ENCODE results near the gene TSBP1. TPM values are rescaled to one million over a fixed set of nuclear protein-coding genes. Genes with fewer than 3 reads are reported as not detected.
"Not testable (repeated sequence)": the region's sequence is repeated elsewhere in the genome, so short reads cannot be mapped to it uniquely, and the experiment has no call there.

The TSBP1 gene
- polyA plus RNA-seq, 1 experiment = not detected

DNA sequence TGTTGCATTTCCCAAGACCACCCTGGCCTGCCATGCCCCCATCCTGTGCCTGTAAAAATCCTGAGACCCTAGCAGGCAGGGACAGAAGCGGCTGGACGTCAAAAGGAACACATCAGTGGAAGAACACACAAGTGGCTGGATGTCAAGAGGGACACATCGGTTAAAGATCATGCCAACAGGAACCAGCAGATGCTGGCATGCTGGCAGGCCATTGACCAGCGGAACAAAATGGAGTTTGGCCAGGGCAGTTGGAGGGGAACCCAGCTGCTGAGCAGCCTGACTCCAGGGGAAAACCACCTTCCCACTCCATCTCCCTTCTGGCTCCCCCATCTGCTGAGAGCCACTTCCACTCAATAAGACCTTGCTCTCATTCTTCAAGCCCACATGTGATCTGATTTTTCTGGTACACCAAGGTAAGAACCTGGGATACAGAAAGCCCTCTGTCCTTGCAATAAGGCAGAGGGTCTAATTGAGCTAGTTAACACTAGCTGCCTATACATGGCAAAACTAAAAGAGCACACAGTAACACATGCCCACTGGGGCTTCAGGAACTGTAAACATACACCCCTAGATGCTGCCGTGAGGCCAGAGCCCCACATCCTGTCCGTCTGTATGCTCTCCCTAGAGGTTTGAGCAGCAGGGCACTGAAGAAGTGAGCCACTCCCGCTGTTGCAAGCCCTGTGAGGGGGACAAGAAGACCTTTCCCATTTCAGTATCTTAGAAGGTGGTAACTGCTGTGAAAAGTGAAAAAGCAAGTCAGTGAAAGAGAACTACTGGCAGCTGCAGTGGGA, 4.2 kb upstream of the TSBP1 start:
- Histone ChIP-seq H3K4me3 (ENCODE audit: low read depth, low read length) (no peak overlapping the region), H3K9me3 (ENCODE audit: control insufficient read depth, insufficient read depth, low read length) (no peaks in the 10 kb centered on the region), H3K27me3 (ENCODE audit: control insufficient read depth, insufficient read depth, low read length) (no peaks in the 10 kb centered on the region), H3K27ac (ENCODE audit: low read depth, low read length) (no peak overlapping the region)
- CTCF ChIA-PET = no interaction called here
- TF ChIP-seq, protein P1, sequence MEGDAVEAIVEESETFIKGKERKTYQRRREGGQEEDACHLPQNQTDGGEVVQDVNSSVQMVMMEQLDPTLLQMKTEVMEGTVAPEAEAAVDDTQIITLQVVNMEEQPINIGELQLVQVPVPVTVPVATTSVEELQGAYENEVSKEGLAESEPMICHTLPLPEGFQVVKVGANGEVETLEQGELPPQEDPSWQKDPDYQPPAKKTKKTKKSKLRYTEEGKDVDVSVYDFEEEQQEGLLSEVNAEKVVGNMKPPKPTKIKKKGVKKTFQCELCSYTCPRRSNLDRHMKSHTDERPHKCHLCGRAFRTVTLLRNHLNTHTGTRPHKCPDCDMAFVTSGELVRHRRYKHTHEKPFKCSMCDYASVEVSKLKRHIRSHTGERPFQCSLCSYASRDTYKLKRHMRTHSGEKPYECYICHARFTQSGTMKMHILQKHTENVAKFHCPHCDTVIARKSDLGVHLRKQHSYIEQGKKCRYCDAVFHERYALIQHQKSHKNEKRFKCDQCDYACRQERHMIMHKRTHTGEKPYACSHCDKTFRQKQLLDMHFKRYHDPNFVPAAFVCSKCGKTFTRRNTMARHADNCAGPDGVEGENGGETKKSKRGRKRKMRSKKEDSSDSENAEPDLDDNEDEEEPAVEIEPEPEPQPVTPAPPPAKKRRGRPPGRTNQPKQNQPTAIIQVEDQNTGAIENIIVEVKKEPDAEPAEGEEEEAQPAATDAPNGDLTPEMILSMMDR (IDR thresholded peaks at IDR 0.05; ENCODE audit: low read depth, low read length) = no peak
- no peak for DNase-seq (ENCODE audit: low read depth, low spot score)
- POLR2A ChIA-PET = interaction anchor here (0.6 kb wide), 1 partner anchor 1056 kb away, joined by 4 read pairs; no protein-coding TSS in a partner anchor

DNA sequence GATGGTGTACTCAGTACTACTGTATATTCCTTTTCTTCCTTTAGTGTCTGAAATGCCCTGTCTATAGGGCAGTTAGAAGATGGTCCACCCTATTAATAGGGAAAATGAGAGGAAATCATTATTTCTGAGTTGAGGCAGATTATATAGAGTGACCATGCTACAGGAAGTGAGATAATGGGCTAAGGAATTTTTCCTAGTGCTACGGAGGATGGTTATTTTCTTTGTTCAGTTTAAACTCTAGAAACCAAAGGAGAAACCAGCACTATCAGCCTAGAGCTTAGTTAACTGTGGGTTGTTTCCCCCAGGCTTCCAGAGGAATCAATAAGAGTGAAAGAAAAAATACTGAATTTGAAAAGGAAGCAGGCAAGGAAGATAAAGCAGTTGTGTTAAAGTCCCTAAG, 474 bp downstream of the TSBP1 start:
- H3K27ac ChIP-seq (ENCODE audit: low read depth, low read length) = no peak overlapping the region
- ChIA-PET POLR2A (no interaction called here), CTCF (no interaction called here)
- H3K4me3 ChIP-seq (ENCODE audit: low read depth, low read length) = no peak overlapping the region
- no peaks in the 10 kb centered on the region for H3K27me3 ChIP-seq (ENCODE audit: control insufficient read depth, insufficient read depth, low read length)
- TF ChIP-seq, protein P1 (IDR thresholded peaks at IDR 0.05; ENCODE audit: low read depth, low read length) = no peak
- no peak for DNase-seq (ENCODE audit: low read depth, low spot score)
- no peaks in the 10 kb centered on the region for H3K9me3 ChIP-seq (ENCODE audit: control insufficient read depth, insufficient read depth, low read length)

DNA sequence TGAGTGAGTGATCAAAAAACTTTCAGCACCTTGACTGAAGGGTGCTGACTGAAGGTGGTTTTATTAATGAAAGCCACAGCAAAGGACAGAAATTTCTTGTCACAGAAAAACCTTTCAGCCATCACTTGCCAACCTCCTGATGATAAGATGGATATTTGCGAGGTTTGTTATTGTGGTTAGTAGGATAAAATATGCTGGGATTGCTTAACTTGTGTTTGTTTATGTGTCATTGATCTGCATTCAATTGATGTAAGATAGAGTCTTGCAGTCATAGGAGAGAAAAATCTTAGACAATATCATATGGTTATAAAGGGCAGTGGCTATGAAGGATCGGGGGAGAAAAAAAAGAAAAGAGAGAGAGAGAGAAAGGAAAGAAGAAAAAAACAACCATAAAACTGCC, 1.2 kb downstream of the TSBP1 start:
- Histone ChIP-seq H3K9me3 (ENCODE audit: control insufficient read depth, insufficient read depth, low read length) (no peaks in the 10 kb centered on the region), H3K27me3 (ENCODE audit: control insufficient read depth, insufficient read depth, low read length) (peaks cover under 1% of the 10 kb centered on the region), H3K27ac (ENCODE audit: low read depth, low read length) (no peak overlapping the region), H3K4me3 (ENCODE audit: low read depth, low read length) (no peak overlapping the region)
- TF ChIP-seq, protein P1 (IDR thresholded peaks at IDR 0.05; ENCODE audit: low read depth, low read length) = no peak
- CTCF ChIA-PET = no interaction called here
- DNase-seq (ENCODE audit: low read depth, low spot score) = no peak
- POLR2A ChIA-PET = no interaction called here

DNA sequence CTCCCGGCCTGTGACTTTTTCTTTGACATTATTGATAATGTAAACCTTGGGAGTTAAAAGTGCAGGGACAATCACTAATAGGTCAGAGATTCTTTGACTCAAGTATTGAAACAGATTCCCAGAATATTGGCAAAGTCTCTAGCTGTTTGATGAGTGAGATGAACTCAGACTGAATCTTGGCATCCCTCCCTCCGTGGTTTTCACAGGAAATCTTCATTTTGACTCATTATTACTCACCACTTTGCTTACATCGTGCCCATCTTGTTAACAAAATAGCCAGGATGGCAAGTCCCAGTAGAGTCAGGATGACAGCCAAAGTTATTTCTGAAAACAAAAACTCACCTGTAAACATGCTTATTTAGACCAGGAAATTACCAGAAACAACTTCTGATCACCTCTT, 2.0 kb downstream of the TSBP1 start:
- no peaks in the 10 kb centered on the region for H3K9me3 ChIP-seq (ENCODE audit: control insufficient read depth, insufficient read depth, low read length)
- ChIA-PET CTCF (interaction anchor here (1.2 kb wide), 1 partner anchor 43 kb away, joined by 4 read pairs; no protein-coding TSS in a partner anchor), POLR2A (no interaction called here)
- H3K27me3 ChIP-seq (ENCODE audit: control insufficient read depth, insufficient read depth, low read length) = peaks cover 3% of the 10 kb centered on the region
- H3K4me3 ChIP-seq (ENCODE audit: low read depth, low read length) = no peak overlapping the region
- H3K27ac ChIP-seq (ENCODE audit: low read depth, low read length) = no peak overlapping the region
- DNase-seq (ENCODE audit: low read depth, low spot score) = peak; percentile 13
- TF ChIP-seq, protein P1 (IDR thresholded peaks at IDR 0.05; ENCODE audit: low read depth, low read length) = no peak

DNA sequence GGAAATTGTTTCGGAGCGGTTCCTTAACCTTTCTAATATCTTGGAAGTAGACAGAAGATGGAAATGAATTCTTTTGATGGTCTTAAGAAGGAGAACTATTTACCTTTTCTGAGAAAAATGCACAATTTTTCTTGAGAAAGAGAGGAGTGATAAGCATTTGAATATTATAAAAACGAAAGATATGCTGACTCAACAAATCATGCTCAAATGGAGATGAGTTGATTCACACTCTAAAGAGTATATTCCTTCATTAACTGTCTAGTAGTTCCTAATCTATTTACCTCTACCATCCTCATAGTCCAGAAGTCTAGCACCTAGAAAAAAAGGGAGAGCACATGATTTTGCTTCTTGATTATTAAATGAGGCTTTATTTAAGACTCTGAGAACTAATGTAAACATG, 4.1 kb downstream of the TSBP1 start:
- ChIA-PET CTCF (no interaction called here), POLR2A (no interaction called here)
- TF ChIP-seq, protein P1 (IDR thresholded peaks at IDR 0.05; ENCODE audit: low read depth, low read length) = no peak

DNA sequence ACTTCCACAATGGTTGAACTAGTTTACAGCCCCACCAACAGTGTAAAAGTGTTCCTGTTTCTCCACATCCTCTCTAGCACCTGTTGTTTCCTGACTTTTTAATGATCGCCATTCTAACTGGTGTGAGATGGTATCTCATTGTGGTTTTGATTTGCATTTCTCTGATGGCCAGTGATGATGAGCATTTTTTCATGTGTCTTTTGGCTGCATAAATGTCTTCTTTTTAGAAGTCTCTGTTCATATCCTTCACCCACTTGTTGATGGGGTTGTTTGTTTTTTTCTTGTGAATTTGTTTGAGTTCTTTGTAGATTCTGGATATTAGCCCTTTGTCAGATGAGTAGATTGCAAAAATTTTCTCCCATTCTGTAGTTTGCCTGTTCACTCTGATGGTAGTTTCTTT, 12.5 kb downstream of the TSBP1 start:
- H3K27ac ChIP-seq (ENCODE audit: low read depth, low read length); POLR2A ChIA-PET; DNase-seq (ENCODE audit: low read depth, low spot score); H3K27me3 ChIP-seq (ENCODE audit: control insufficient read depth, insufficient read depth, low read length); H3K4me3 ChIP-seq (ENCODE audit: low read depth, low read length); CTCF ChIA-PET; H3K9me3 ChIP-seq (ENCODE audit: control insufficient read depth, insufficient read depth, low read length): not testable (repeated sequence)

More for the DNA sequence above, 4.1 kb downstream of the TSBP1 start:
- H3K4me3 ChIP-seq (ENCODE audit: low read depth, low read length) = no peak overlapping the region
- H3K27ac ChIP-seq (ENCODE audit: low read depth, low read length) = no peak overlapping the region
- no peaks in the 10 kb centered on the region for H3K9me3 ChIP-seq (ENCODE audit: control insufficient read depth, insufficient read depth, low read length)
- no peak for DNase-seq (ENCODE audit: low read depth, low spot score)
- H3K27me3 ChIP-seq (ENCODE audit: control insufficient read depth, insufficient read depth, low read length) = peaks cover 3% of the 10 kb centered on the region

DNA sequence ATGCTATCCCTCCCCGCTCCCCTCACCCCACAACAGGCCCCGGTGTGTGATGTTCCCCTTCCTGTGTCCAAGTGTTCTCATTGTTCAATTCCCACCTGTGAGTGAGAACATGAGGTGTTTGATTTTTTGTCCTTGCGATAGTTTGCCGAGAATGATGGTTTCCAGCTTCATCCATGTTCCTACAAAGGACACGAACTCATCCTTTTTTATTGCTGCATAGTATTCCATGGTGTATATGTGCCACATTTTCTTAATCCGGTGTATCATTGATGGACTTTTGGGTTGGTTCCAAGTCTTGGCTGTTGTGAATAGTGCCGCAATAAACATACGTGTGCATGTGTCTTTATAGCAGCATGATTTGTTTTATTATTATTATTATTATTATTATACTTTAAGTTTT, 13.2 kb downstream of the TSBP1 start:
- H3K4me3 ChIP-seq (ENCODE audit: low read depth, low read length); H3K9me3 ChIP-seq (ENCODE audit: control insufficient read depth, insufficient read depth, low read length); POLR2A ChIA-PET; H3K27ac ChIP-seq (ENCODE audit: low read depth, low read length); DNase-seq (ENCODE audit: low read depth, low spot score); CTCF ChIA-PET; H3K27me3 ChIP-seq (ENCODE audit: control insufficient read depth, insufficient read depth, low read length): not testable (repeated sequence)

All from AG04450 (cell line).